PC-9 (cell line): ENCODE measurements around the gene NMB.

ENCODE experiments used
- CTCF ChIP-seq: fragments of 200-600 bp; sonication (generic); conservative IDR thresholded peaks from 2 replicates; pipeline ENCODE4 v1.6.1; 2017; ENCODE audit warnings: mixed run types, antibody characterized with exemption, mild to moderate bottlenecking, moderate library complexity
- EZH2 ChIP-seq: fragments of 200-600 bp; sonication (generic); IDR thresholded peaks from 2 replicates; pipeline ENCODE4 v1.8.0; 2017; ENCODE audit warnings: antibody characterized with exemption, low read depth

GRCh38 chr15:84611631-84612030 lies 46.4 kb downstream of the NMB start:
- no peak for TF ChIP-seq CTCF
- TF ChIP-seq EZH2, result no peak
